GM12875 (cell line): ENCODE results near the gene STMN3.
"Not testable (repeated sequence)": the region's sequence is repeated elsewhere in the genome, so short reads cannot be mapped to it uniquely, and the experiment has no call there.

Experiments used
- H3K4me3 ChIP-seq: one replicate; pipeline ENCODE4 v1.5.1; 2011; ENCODE audit warnings: low read depth, low read length, control low read depth
- TF ChIP-seq, protein P1 (sequence below): IDR thresholded peaks from 2 replicates; pipeline ENCODE4 v1.5.1; 2011; ENCODE audit warnings: low read depth, mild to moderate bottlenecking, control low read depth, inconsistent platforms, low read length, moderate library complexity, borderline replicate concordance; ENCODE audit not compliant: insufficient read depth

STMN3 gene

DNA sequence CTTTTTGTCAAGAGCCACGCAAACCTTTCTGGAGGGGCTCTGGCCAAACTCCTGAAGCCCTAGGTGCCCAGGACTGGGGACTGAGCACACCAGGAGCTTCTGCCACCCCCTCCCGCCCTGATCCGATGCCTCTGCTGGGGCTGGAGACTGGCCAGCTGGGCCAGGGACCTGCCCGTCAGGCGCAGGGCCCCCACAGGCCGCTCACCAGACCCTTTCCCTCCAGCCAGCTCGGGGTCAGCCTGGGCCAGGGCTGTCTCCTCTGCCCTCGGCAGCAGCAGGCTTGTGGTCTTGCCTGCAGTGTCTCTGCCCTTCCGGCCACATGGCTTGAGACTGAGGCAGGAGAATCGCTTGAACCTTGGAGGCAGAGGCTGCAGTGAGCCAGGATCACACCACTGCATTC is 19.4 kb upstream of the STMN3 start:
- no peak overlapping the region for H3K4me3 ChIP-seq
- TF ChIP-seq, protein P1, sequence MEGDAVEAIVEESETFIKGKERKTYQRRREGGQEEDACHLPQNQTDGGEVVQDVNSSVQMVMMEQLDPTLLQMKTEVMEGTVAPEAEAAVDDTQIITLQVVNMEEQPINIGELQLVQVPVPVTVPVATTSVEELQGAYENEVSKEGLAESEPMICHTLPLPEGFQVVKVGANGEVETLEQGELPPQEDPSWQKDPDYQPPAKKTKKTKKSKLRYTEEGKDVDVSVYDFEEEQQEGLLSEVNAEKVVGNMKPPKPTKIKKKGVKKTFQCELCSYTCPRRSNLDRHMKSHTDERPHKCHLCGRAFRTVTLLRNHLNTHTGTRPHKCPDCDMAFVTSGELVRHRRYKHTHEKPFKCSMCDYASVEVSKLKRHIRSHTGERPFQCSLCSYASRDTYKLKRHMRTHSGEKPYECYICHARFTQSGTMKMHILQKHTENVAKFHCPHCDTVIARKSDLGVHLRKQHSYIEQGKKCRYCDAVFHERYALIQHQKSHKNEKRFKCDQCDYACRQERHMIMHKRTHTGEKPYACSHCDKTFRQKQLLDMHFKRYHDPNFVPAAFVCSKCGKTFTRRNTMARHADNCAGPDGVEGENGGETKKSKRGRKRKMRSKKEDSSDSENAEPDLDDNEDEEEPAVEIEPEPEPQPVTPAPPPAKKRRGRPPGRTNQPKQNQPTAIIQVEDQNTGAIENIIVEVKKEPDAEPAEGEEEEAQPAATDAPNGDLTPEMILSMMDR = no peak

DNA sequence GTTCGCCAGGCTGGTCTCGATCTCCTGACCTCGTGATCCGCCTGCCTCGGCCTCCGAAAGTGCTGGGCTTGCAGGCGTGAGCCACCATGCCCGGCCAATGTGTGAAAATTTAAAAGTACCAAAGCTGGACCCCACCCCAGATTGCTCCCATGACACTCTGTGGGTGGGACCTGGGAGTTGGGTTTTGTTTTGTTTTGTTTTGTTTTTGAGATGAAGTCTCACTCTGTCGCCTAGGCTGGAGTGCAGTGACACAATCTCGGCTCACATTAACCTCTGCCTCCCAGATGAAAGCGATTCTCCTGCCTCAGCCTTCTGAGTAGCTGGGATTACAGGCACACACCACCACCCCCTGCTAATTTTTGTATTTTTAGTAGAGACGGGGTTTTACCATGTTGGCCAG is 18.5 kb upstream of the STMN3 start:
- H3K4me3 ChIP-seq = not testable (repeated sequence)

DNA sequence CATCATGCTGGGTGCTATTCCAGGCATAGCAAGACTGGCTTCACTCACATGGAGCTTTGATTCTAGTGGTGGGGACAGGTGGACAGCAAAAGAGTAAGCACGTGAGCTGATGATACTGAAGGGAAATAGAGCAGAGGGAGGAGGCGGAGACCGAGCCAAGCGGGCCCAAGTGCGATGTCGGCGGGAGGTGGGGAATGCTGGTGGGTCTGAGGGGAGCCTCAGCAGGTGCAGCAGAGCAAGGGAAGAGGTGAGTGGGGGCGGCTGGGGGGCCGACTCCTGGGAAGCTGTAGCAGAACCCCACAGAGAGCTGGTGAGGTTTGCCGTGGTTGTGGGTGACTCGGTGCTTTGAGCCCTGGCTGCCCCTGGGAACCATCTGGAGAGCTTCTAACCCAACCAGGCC is 15.1 kb upstream of the STMN3 start:
- H3K4me3 ChIP-seq = no peak overlapping the region
- TF ChIP-seq, protein P1 = no peak

DNA sequence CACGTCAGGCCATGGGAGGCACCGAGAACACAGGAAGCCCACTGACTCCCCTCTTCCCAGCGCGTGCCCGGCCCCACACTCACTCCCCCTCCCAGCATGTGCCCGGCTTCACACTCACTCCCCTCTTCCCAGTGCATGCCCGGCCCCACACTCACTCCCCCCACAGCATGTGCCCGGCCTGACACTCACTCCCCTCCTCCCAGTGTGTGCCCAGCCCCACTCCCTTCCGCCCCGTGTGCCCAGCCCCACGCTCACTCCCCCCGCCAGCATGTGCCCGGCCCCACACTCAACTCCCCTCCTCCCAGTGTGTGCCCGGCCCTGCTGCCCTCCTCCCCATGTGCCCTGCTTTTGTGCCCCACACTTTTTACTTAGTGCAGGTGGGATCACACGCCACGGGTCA is 14.6 kb upstream of the STMN3 start:
- no peak overlapping the region for H3K4me3 ChIP-seq
- TF ChIP-seq, protein P1 = no peak

DNA sequence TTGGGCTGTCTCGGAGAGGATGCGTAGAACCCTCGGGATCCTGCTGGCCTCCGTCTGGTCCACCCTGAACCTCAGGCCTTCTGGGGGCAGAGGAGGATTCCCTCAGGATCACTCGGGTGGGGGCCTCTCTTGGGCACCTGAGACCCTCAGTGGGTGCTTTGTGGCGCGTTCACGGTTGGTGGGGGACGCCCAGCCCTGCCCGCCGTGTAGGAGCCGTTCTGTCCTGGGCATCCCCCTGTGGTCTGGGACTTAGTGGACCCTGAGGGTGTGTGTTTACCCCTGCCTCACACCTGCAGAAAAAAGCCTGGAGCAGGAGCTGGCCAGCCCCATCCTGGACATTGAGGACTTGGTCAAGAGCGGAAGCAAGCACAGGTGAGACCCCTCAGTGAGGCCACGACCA is 12.5 kb upstream of the STMN3 start:
- H3K4me3 ChIP-seq = no peak overlapping the region
- TF ChIP-seq, protein P1 = no peak

DNA sequence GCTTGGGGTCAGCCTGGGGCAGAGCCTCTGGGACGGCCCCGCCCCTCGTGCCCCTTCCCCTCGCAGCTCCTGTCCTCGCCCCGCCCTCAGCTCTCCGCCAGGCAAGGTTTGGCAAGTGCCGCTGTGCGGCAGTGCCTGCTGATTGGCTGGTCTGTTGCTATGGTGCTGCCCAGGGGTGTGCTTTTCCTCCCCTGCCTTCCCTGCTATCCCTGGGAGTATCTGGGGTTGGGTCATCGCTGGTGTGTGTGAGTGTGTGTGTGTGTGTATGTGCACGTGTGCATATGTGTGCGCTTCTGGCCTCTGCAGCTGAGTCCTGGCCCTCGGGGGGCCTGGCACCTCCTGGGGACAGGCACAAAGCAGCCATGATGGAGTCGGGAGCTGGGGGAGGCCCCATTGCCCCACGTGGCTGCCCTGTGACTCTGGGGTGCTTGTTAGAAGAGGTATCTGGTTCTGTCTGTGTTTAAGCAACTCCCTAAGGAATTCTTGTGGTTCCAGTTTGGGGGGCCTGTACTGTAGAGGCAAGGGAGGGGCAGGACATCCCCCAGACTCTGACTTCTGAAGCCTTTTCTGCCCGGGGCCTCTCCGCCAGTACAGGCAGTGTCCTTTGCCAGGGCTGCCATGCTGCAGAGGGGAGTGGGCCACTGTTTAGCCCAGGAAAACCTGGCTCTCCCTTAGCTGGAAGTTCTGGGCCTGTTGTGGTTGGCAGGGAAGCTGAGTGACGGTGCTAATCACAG is 11.8 kb upstream of the STMN3 start:
- TF ChIP-seq, protein P1 = no peak
- no peak overlapping the region for H3K4me3 ChIP-seq

DNA sequence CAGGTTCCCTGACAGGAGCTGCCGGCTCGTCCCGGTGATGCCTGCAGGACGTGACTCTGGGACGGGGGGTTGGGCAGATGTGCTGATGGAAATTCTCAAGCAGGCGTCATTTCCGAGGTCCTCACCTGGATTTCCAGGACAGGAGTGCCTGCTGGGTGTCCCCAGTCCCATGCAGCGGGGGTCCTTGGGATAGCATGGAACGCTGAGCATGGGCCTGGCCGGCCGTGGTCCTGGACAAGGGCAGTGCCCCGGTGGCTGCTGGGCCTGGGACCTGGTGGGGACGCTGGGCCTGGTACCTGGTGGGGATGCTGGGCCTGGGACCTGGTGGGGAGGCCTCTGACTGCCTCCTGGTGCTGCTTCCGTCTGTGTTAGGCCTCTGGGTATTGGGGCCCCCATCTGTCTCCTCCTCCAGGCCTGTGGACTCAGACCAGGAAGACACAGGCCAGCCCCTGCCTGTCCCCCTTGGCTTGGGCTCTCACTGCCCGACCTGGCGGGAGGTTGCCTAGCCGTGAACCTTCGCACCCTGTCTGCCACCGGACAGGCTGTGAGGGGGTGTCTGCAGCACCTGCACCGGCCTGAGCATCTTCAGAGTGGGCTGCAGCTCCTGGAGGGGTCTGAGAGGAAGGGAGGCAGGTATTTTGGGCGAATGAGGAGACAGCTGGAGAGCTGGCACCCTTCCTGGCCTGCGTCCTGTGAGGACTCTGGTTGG is 11.1 kb upstream of the STMN3 start:
- no peak overlapping the region for H3K4me3 ChIP-seq
- TF ChIP-seq, protein P1 = no peak
